Measurements from ENCODE around the gene ATG16L1.

The ATG16L1 gene

GRCh38 chr2:233288663-233289062, 37.2 kb downstream of the ATG16L1 start:
- TF ChIP-seq CTCF (IDR thresholded peaks at IDR 0.05; ENCODE audit: extremely low read depth, insufficient read depth, missing control alignments), result no peak
- in situ Hi-C loops (cut with MboI; ENCODE audit: low pct_unique_long_range_greater_than_20kb, low sequenced_read_pairs, unreplicated experiment), result no loop called here
- DNase-seq (ENCODE audit: low spot score), result no peak

GRCh38 chr2:233289648-233290047, 38.2 kb downstream of the ATG16L1 start:
- TF ChIP-seq CTCF (IDR thresholded peaks at IDR 0.05; ENCODE audit: extremely low read depth, insufficient read depth, missing control alignments), result no peak
- in situ Hi-C loops (cut with MboI; ENCODE audit: low pct_unique_long_range_greater_than_20kb, low sequenced_read_pairs, unreplicated experiment), result no loop called here
- no peak for DNase-seq (ENCODE audit: low spot score)

- no peak for DNase-seq (ENCODE audit: low spot score)
- in situ Hi-C loops (cut with MboI; ENCODE audit: low pct_unique_long_range_greater_than_20kb, low sequenced_read_pairs, unreplicated experiment), result no loop called here
- no peak for TF ChIP-seq CTCF (IDR thresholded peaks at IDR 0.05; ENCODE audit: extremely low read depth, insufficient read depth, missing control alignments)
Measured at GRCh38 chr2:233290051-233290845, 38.8 kb downstream of the ATG16L1 start.

GRCh38 chr2:233295891-233296290, 44.4 kb downstream of the ATG16L1 start:
- DNase-seq (ENCODE audit: low spot score), result no peak
- in situ Hi-C loops (cut with MboI; ENCODE audit: low pct_unique_long_range_greater_than_20kb, low sequenced_read_pairs, unreplicated experiment), result no loop called here
- no peak for TF ChIP-seq CTCF (IDR thresholded peaks at IDR 0.05; ENCODE audit: extremely low read depth, insufficient read depth, missing control alignments)

GRCh38 chr2:233297076-233297475, 45.6 kb downstream of the ATG16L1 start:
- in situ Hi-C loops (cut with MboI; ENCODE audit: low pct_unique_long_range_greater_than_20kb, low sequenced_read_pairs, unreplicated experiment), result no loop called here
- no peak for DNase-seq (ENCODE audit: low spot score)
- TF ChIP-seq CTCF (IDR thresholded peaks at IDR 0.05; ENCODE audit: extremely low read depth, insufficient read depth, missing control alignments), result no peak

GRCh38 chr2:233300401-233300800, 48.9 kb downstream of the ATG16L1 start:
- no peak for DNase-seq (ENCODE audit: low spot score)
- in situ Hi-C loops (cut with MboI; ENCODE audit: low pct_unique_long_range_greater_than_20kb, low sequenced_read_pairs, unreplicated experiment), result no loop called here
- TF ChIP-seq CTCF (IDR thresholded peaks at IDR 0.05; ENCODE audit: extremely low read depth, insufficient read depth, missing control alignments), result no peak

All from GM13977 (cell line).